Fibroblast of skin of left quadriceps (primary cell): Measurements from ENCODE around the gene SAE1.

Source experiments
- DNase-seq, 2 experiments: peaks; one replicate each; pipeline ENCODE4 v3.0.0-alpha.2; 2013; ENCODE audit warnings: low read depth in 2 of 2

The SAE1 gene

DNA sequence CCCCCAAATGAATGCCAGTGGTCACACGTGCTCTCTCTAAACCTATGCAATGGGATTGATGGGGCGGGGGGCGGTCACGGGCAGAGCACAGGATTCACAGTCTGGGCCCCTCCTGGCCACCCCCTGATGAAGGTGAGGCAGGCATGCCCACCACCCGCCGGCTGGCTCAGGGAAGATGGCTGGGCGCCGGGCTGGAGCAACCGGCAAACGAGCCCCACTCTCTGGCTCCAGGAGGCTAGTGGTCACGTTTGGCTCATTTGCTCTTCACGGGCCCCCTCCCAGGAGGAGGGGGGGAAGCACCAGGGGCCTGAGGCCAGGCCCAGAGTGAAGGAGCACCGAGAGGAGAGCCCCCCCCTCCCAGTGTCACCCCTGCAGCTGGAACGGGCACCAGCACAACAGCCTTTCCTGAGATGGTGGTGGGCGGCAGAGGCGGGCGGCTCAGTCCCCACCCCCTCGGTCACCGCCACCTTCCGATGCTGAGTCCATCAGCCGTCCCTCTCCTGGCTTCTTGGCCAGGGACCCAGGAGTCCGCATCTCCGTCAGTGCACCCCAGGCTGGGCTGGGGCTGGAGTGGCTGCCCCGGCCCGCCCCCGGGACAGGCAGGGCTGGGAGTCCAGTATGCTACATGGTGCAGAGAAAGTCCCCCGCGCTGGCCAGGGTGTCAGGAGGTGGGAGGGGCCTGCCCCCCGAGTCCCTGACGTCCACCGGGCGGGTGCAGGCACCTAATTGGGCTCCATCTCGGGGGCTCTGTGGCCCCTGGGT, 90.6 kb downstream of the SAE1 start:
- no peak for DNase-seq

DNA sequence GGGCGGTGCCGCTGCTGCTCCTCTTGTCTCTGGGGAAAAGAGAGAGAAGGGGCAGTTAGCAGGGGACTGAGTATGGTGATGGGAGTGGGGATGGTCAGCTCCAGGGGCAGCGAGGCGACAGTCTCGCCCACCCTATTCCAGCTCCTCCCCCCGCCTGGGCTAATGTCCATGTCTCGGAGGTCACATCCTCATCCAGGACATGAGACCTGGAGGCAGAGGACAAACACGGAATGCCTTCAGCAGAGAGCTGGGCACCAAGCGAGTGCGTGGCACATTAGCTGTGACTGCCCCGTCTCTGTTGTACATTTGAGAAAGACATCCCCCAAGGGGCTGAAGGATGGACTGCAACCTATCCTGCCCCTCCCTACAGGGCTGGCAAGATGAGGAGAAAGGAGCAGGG, 91.3 kb downstream of the SAE1 start:
- no peak for DNase-seq

DNA sequence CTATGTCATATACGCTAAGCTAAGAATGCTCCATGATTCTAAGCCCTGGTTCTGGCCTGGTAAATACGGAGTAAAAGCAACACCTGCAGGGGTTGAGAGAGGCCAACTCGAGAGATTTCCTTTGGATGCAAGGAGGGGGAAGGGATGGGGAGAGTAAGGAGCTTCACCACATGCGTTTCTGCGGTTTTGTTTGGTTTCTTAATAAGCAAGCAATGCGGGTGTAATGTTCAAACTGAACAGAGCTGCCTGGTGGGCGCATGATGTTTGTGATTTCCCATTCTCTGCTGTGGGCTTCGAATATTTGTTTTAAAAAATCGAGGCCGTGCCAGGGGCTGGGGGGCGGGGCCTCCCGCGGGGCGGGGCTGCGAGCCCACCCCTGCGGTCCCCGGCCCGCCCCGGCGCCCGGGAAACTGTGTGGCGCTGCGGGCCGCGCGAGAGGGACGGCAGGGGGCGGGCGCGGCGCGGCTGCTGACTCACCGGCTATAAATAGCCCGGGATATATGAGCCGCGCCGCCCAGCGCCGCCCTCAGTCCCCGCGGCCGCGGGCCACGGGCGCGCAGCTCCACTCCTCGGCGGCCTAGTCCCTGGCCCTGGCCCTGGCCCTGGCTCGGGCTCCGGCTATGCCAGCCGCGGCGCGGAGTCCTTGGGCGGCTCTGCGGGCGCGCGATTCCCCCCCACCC, 95.3 kb downstream of the SAE1 start:
- peak; percentile 80 to 83 for DNase-seq

DNA sequence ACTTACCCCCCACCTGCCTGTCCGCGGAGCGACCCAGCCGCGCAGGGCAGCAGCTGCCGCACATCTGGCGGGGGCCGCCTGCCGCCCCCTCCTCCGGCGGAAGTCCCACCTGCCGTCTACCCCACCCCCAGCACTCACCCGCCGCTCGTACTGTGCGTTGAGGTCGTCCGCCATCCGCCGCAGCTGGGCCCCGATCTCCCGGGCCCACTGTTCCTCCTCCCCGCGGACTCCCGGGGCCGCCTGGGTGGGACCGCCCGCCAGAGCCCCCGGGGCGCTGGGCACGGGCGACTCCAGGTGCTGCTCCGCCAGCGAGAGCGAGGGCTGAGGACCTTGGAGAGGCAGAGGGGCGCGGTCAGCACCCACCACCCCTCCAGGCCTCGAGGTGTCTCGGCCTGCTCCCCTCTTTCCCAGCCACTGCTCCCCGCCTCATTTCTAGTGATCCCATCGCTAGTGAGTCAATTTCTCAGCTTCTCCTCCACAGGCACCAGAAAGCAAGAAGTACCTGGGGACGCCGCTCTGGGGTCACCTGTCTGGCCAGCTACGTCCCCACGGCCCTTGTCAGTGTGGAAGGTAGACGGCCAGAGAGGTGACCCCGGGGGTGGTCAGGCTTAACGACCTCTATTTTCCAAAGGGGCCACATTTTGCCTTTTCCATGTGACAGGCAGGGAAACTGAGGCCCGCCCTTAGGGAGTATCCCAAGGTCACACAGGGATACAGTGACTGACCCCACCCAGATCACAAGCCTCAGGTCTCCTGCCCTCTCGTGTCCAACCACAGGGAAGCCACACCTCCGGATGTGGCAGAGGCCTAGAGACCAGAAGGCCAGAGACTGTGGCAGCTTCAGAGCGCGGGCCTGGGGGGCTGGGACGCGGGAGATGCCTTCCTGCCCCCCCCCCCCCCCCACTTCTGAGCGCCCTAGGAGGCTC, 96.1 kb downstream of the SAE1 start:
- no peak for DNase-seq

DNA sequence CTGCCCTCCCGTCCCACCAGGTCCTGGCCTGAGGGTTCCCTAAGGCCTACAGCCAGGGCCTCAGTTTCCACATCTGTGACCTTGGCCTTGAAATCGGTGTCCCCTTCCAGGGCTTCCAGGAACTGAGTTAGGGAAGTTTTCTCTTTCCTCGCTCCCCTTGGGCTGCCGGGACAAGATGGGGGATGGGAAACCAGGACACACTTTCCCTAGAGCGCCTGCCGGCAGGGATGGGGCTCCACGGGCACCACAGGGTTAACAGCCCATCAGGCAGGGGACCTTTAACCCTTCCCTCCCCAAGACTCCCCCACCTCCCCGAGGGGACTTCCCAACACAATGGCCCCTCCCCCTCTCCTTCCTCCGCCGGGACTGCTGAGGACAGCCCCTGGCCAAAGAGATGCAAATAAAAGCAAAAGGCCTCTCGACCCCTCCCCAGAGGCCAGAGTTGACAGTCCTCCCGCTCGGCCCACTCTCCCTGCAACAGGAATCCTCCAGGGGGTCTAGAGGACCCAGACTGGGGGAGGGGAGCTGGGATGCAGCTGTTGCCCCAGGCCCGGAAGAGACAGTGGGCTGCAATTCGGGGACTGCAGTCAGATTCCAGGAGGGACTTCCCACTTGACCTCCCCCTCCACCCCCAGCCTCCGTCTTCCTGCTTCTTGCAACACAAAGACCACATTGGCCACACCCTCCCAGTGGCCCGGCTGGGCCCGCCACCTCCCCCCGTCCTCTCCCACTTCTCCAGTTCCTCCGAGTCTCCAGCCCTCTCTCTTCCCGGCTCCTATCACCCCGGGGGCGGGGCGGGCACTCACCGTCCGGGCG, 96.9 kb downstream of the SAE1 start:
- DNase-seq, result peak; percentile 82 to 84

DNA sequence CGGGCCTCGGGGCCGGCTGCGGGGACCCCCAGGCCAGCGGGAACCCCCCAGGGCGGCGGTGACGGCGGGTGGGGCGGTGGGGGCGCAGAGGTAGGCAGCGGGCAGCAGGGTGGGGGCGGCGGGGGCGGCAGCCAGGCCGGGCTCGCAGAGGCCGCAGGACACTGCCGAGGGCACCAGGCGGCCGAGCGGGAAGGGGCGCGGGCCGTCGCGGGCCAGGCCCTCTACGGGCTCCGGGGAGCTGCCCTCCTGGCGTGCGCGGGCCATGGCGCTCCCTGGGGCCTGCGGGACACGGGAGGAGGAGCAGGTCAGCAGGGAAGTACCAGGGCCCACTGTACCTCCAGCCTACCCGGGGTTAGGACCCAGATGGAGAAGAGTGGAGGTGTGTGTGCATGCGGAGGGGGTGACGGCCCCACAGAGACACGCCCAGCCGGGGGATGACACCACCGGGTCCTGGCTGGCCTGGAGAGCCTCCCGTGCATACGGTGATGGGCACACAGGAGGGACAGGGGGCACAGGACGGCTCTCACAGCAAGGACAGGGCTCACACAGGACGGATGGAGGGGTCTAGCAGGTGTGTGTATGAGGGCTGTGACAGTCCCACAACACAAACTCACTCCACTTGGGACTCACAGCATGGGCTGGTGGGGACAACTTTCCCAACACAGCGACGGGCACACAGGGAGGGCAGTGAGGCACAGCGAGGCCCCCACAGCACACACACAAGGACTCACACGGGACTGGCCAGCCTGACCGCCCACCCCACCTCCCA, 97.7 kb downstream of the SAE1 start:
- DNase-seq, result no peak

DNA sequence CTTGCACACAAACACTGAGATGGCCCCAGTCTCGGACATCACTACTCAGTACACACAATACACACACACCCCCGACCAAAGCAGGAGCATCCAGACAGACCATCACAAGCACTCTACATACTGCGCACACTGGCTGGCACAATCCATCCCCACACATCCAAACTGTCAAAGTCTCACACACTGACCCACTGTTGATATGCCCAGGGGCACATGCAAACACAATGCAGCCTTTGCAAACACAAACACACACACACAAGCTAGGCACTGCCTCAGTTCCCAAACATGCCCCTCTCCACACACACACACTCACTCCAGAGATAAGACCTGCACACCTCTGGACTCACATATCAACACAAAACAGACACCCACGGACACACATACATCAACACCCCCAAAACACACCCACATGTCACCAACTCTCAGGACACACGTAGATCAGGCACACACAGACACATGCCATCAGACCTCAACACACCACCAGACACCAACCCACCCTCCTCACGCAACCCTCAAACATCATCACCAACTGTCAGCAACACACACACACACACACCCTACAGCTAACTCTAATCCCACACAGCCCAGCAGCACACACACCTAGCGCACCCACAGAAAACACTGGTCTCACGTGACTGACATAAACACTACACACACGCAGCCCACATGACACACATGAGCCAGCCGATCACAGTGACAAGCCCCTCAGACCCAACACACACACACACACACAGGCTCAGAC, 98.5 kb downstream of the SAE1 start:
- DNase-seq, result no peak

DNA sequence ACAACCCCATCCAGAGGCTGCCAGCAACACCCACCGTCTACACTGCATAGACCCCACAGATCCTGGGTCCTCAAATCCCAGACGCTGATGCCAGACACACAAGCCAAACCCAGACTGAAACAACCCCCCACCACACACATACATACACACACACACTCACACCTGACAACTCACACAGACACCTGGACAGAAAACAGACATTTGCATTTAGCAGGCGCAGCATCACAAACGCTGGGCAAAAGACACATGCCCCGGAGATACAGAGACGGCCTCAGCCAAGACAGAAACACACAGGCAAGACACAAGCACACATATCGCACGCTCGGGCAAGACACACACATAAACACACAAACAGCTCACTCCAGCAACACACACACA, 99.0 kb downstream of the SAE1 start:
- DNase-seq, result no peak

DNA sequence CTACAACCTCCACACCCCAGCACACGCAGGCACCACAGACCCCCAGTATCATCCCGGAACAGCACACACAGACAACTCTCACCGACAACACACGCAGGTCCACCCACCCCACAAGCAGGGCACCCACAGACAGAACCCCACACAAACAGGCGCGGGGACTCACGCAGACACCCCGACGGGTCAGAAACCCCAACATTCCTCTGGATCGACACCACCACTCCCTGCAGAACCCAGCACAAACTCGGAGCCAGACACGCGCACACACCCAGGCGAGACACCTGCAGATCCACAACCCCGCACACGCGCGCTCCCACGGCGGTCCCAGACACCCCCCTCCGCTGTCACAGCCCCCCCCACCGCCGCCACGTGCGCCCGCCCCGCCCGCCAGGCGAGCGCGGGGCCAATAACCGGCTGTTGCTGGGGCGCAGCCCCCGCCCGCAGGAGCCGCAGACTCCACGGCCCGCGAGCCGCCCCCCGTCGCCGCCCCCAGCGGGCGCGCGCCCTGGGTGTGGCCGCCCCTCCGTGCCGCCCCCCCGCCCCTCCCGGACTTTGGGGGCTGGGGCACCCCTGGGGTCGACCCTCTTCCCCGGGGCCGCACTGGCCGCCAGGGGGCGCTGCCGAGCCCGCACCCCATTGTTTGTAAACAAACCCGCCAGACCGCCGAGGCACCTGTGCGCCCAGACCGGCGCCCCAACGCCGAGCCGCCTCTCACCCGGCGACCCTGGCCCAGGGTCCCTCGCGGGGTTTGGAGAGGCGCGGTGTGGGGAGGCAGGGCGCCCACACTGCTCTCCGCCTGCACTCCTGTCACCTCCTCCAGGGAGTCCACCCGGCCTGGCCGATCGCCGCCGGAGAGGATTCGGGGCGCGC, 99.7 kb downstream of the SAE1 start:
- DNase-seq, result no peak

DNA sequence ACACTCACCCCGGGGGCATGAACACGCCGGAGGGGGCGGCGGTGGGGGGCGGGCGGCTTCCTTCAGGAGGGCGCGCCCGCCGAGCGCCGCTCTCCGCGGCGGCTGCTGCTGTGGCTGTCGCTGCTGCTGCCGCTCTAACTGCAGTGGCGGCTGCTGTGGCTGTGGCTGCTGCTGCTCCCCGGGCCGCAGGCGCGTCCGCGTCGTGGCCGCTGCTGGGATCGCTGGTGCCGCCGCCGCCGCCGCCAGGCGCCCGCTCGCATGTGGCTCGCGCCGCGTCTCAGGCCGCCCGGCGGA, 100.2 kb downstream of the SAE1 start, which contains the start of gene BBC3:
BBC3 (minus strand) TSS at position 279 of the 294 bp plus-strand sequence. CDS start 2,768 bp downstream, outside the sequence.
- no peak for DNase-seq

DNA sequence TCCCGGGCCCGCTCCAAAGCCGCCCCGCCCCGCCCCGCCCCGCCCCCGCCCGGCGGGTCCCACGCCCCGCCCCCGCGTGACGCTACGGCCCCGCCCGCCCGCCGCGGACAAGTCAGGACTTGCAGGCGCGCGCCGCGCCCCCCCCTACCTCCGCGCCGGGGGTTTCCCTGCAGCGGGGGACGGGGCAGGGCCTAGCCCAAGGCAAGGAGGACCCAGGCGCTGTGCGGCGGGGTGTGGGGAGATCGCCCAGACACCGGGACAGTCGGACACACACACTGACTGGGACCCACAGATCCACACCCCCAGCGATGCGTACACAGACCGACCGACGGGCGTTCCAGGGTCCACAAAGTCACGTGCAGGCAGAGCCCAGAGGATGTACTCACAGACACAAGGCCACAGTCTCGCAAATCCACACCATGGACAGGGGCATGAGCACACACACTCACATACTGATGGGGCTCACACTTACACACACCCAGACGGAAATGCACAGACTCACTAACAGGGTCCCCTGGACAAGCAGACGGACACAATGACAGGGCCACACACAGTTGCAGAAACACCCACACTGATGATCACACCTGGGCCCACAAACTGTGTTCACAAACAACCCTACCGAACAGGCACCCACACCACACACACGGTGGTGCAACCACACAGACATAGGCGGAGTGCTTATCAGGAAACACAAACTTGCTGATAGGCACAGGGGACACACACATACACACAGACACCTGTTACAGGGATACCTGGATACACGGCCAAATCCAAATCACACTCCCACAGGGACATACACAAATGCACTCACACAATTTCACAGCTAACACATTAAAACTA, 100.8 kb downstream of the SAE1 start:
- DNase-seq, result peak; percentile 67 to 72

DNA sequence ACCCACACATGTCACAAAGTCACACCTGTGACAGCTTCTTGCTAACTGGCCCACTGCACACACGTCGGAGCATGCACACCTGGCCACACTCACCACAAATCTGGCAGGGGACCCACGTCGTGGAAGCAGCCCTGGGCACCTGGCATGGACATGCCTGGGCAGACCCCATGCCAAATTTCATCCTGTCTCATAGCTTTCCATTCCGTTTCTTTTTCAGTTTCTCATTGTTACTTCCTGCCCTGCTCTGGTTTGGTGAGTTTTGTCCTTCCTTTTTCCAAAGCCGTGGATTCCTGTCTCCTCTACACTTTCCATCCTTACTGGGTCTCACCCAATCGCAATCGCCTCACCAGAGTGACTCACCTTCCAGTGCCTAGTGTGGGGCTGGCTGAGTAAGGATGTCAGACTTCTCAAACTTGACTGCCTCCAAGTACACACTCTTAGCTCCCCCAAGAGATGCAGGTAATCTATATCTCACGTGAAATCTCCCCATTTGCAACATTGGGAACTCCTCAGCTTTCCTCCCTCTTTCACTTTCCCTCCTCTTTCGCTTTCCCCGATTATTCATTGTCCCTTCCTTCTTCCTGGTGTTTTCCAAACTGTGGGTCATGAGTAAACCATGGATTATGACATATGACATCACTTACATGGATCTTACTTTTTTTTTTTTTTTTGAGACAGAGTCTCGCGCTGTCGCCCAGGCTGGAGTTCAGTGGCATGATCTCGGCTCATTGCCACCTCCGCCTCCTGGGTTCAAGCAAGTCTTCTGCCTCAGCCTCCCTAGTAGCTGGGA, 102.0 kb downstream of the SAE1 start:
- DNase-seq, result no peak

DNA sequence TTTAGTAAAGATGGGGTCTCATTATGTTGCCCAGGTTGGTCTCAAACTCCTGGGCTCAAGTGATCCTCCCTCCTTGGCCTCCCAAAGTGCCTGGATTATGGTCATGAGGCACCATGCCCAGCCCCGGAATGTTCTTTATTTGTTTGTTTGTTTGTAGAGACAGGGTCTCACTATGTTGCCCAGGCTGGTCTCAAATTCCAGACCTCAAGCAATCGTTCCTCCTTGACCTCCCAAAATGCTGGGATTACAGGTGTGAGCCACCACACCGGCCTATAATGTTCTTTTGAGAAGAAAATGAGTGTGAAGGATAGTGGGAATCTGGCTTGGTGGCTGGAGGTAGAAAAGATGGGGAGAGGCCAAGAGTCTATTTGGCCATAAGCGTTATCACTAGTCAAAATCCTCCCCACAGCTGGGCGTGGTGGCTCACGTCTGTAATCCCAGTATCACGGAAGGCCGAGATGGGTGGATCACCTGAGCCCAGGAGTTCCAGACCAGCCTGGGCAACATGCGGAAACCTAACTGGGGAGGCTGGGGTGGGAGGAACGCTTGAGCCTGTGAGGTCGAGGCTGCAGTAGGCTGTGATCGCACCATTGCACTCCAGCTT, 105.5 kb downstream of the SAE1 start:
- no peak for DNase-seq

DNA sequence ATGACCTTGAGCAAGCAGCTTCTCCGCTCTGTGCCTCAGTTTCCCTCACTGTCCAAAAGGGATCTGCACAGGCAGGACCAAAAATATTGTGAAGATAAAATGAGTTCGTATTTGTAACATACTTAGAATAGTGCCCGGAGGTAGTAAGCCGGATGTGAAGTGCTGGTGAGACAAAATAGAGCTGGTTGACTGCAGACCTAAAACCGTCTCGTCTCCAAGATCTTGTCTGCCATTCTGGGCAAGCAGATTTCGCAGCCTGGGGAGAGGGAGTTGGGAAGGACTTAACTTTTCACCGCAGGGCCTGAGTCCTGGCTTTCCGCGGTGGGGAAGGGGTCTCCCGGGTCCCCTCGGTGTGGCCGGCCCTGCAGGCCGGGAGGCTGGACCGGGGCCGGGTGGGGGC, 108.5 kb downstream of the SAE1 start:
- no peak for DNase-seq

DNA sequence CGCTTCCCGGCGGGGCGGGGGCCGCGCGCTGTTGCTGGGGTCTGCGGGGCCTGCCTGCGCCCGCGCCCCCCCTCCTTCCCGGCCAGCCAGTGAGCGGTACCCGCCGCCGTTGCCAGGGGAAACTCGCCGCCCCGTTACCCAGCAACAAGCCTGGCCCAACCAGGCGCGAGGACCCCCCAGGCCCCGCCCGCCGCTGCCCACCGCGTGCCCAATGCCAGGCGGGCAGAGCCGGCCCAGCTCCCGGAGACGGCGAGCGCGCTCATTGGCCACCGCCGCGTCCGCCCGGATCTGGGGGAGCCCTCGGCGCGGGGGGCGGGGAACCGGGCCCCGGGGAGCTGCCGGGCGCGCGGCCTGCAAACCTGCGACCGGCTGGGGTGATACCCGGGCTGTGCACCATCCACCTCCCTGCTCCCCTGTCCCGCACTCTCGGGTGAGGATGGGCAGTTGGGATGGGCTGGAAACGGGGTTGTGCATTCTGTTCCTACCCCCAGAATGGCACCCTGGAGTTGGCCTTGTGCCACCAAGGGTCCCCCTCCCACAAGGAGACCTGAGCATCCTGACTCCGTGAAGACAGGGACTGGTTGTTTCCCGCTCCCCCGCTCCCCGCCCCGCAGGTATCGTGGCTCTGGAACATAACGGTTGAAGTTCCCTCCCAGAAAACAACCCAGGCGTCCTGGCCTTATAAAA, 109.1 kb downstream of the SAE1 start:
- DNase-seq, result no peak

DNA sequence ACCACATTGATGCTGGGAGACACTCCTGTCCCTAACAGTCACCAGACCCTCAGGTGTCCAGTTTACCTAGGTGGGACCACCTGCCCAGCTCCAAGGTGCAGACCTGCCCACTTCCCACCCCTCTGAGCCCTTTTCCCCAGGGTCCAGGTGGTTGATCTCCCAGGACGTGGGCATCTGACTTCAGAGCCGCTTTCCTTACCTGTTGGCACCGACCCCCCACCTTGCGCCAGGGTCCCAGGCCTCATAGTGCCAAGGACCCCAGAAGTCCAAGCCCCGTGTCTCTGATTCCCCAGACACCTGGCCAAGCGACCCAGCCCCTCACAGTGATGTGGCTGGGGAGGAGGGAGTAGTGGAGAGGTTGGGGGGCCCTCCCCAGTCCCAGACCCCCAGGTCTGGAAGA, 109.9 kb downstream of the SAE1 start:
- no peak for DNase-seq
